Skin of body (tissue), 2 donors: Measurements from ENCODE around the gene SPTLC2. TPM values are rescaled to one million over a fixed set of nuclear protein-coding genes. Genes with fewer than 3 reads are reported as not detected.
A peak's percentile ranks its signal among the peaks of the same experiment; 100 is the strongest.
"Not testable (repeated sequence)": the region's sequence is repeated elsewhere in the genome, so short reads cannot be mapped to it uniquely, and the experiment has no call there.

Experiments
- DNase-seq: peaks from one replicate; lab custom pipeline; 2025; lab: John Stamatoyannopoulos, UW
- total RNA-seq: library from RNA; depleted of rRNA; stranded (reverse); fragments of >200 nt; gene quantifications from one replicate; pipeline ENCODE4 v1.2.3, GENCODE V29; 2014

Gene SPTLC2
- total RNA-seq, 1 donor from 2014 or later: 23.1 TPM

DNA sequence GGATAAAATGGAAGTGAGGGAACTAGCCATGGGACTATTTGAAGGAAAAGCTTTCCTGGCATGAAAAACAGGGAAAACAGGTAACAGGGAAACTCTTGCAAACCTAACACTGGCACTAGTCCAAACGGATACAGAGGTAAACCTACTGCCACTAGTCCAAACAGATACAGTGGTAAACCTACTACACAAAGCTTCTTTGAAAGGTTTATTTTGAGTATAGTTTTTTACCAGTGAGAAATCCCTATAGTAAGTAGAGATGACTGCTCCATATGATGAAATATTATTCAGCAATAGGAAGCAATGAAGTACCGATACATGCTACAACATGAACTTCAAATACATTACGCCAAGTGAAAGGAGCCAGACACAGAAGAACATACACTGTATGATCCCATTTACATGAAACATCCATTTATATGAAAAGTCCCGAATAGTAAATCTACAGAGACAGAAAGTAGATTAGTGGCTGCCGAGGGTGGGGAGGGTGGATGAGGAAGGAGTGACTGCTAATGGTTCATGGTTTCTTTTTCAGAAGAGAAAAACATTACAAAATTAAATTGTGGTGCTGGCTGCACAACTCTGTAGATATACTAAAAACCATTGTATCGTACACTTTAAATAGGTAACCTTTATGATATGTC, 25.5 kb downstream of the SPTLC2 start:
- DNase-seq: no peak

DNA sequence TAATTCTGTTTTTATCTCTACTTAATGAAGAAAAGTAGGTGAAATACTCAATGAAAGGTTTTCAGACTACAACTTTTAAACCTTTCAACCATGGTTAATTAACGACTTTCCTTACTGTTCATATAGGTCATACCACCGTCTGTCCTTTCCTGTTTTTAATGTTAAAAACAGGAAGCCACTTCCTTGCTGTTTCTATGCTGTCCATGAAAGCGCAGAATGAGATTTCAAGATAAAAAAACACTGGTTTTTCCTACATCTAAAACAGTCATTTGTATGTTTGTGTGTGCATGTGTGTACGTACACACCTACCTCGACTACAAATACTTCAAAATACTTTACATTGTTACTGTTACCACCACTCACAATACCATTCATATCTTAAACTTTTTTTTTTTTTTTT, 27.3 kb downstream of the SPTLC2 start:
- no peak for DNase-seq

DNA sequence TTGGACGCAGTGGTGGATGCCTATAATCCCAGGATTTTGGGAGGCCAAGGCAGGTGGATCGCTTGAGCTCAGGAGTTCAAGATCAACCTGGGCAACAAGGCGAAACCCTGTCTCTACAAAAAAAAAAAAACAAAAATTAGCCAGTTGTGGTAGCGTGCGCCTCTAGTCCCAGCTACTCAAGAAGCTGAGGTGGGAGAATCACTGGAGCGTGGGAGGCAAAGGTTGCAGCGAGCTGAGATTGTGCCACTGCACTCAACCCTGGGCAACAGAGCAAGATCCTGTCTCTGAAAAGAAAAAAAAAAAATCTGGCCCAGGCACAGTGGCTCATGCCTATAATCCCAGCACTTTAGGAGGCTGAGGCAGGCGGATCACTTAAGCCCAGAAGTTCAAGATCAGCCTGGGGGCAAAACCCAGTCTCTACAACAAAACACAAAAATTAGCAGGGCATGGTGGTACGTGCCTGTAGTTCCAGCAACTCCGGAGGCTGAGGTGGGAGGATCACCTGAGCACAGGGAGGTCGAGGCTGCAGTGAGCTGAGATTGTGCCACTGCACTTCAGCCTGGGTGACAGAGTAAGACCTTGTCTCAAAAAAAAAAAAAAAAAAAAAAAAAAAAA, 27.9 kb downstream of the SPTLC2 start:
- DNase-seq: not testable (repeated sequence)

DNA sequence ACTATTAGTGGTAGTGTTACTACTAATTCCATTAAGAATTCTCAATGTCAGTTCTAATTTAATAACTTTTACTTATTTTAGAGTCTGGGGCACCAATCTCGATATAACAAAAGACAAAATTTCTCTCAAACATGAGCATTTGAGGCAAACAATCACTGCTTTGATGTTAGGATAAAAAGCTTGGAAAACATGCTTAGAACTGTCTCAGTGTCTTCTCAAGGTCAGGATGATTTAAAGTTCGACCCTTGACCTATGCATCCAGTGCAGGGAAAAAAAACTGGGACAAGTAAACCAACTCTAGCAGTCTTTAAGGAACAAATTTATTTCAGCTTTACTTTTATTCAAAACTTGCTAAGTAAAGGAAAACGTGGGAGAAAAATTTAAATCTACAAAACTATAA, 31.1 kb downstream of the SPTLC2 start:
- no peak for DNase-seq

DNA sequence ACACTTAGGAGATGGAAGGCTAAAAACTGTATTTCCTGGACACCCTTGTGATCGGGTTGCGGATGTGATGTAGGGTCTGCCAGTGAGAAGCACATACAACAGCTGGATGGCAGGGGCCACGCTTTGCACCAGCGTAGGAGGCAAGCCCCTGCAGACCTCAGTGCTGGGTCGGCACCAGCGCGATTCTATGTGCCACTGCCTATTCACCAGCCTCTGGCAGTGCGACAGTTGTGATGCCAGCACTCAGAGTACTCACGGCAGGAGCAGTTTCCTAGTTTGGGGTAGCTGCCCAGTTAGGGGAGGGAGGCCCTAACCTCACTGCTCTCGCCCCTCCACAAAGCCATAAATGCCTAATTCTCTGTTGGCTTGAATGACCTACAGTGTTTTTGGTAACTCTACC, 31.6 kb downstream of the SPTLC2 start:
- DNase-seq: no peak

DNA sequence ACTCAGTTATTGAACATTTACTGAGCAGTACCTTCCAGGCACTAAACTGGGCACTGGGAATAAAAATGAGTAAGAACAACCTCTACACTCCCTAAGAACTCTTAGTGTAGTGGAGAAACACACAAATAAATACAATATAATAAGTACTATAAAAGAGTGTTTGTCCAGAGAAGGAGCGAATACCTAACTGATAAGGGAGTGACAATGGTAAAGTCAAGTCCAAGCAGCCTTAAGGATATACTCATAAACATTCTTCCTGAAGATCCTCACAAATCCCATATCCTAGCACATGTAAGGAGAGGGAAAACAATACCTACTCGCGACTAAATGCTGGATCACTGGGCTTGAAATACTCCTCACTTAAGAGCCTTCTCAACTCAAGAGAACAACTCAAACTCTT, 32.8 kb downstream of the SPTLC2 start:
- DNase-seq: no peak

DNA sequence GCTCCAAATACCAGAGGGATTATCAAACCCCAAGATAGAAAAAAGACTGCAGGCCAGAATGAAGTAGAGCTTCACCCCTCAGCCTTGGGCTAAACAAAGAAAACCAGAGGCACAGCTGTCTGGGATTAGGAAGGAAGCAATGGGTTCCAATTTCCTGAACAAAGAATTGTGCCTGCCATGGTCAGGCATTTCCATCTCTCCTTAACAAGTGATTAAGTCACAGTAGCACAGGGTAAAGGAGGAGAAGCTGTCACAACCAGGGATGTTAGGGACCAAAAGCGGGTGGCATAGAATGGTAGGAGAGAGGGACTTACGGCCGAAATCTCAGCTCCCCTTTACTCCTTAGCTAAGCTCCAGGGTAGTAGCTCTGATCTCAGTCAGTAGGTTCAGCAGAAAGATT, 33.9 kb downstream of the SPTLC2 start:
- DNase-seq: no peak

DNA sequence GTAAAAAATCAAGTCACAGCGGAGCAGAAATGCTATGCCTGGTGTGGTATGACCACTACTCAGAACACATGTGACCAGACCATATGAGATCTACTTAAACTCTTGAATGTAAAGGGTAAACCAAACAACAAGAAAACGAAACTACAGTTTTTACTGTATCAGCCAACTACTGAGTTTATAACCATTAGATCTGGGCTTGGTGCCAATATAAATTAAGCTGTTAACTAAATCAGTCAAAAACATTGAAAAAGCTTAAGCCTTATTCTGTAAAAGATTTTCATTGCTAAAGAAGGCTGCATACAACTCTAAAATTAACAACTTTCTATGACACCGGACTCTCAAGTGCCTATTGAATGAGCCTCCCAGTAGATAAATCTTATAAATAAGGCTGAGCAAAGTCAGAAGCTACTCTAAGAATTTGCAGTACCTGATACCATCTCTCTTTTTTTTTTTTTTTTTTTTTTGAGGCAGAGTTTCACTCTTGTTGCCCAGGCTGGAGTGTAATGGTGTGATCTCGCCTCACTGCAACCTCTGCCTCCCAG, 35.4 kb downstream of the SPTLC2 start:
- DNase-seq: peak; percentile 77

DNA sequence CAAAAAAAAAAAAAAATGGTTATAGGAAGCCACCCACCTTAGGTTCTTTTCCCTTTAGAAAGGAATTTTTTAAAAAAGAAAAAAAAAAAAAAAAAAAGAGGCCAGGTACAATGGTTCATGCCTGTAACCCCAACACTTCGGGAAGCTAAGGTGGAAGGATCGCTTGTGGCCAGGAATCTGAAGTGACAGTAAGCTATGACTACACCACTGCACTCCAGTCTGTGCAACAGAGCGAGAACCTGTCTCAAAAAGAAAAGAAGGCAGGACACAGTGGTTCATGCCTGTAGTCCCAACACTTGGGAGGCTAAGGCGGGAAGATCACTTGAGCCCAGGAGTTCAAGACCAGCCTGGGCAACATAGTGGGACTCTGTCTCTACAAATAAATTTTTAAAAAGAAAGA, 36.0 kb downstream of the SPTLC2 start:
- no peak for DNase-seq

DNA sequence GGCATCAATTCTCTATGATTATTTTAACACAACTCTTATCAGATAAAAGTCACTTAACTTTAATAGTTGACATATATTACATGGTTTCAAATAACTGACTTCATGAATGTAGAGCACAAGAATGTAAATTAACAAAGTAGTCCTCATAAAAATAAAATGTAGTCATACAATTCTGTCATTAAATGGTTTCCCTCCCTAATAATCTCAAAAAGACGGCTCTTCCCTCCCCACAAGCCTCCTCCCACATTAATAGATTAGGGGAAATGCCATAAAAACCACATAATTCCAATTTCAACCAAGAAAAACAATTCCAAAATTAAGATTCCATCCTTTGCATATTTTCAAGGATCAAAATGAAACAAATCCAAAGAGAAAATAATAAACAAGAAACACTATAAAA, 36.7 kb downstream of the SPTLC2 start:
- DNase-seq: no peak

DNA sequence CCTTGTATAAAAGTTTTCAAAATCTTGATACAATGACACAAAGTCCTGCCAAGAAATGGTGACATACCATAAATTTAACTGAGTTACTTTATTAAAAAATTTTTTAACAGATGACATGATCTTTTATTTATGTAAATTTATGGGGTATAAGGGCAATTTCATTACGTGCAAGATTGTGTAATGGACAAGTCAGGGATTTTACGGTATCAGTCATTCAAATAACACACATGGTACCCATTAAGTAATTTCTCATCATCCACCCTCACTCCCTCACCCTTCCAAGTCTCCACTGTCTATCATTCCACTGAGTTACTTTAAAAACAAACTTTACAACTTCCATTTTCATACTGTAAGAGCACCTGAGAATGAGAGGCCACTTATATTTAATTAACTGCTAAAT, 37.4 kb downstream of the SPTLC2 start:
- peak; percentile 70 for DNase-seq

DNA sequence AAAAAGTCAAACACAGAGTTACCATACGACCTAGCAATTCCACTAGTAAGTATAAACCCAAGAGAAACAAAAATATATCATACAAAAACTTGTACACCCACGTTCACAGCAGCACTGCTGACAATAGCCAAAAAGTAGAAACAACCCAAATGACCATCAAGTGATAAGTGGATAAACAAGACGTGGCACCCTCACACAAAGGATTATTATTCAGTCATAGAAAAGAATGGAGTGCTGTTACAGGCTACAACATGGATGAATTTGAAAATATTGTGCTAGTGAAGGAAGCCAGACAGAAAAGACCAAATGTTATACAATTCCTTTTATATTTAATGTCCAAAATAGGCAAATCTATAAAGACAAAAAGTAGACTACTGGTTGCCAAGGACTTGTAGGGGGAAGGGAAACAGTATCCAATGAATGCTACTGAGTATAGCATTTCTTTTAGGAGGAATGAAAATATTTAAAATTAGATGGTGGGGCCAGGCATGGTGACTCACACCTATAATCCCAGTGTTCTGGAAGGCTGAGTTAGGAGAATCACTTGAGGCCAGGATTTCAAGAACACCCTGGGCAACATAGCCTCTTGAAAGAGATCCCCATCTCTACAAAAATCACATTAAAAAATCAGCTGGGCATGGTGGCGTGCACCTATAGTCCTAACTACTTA, 41.9 kb downstream of the SPTLC2 start:
- DNase-seq: no peak

DNA sequence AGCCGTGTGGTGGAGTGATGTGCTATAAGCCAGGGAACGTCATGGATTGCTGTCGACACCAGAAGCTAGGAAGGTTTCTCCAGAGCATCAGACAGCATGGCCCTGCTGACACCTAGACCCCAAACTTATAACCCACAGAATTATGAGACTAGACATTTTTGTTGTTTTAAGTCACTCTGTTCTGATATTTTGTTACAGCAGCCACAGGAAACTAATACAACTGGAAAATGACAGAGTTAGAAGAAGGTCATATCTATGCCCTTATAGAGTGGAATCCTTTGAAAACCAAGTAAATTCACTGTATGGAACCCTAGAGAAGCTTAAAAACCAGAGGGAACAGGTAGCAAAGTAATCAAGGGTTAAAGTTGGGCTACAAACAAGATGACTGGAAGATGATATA, 42.5 kb downstream of the SPTLC2 start:
- DNase-seq: no peak

DNA sequence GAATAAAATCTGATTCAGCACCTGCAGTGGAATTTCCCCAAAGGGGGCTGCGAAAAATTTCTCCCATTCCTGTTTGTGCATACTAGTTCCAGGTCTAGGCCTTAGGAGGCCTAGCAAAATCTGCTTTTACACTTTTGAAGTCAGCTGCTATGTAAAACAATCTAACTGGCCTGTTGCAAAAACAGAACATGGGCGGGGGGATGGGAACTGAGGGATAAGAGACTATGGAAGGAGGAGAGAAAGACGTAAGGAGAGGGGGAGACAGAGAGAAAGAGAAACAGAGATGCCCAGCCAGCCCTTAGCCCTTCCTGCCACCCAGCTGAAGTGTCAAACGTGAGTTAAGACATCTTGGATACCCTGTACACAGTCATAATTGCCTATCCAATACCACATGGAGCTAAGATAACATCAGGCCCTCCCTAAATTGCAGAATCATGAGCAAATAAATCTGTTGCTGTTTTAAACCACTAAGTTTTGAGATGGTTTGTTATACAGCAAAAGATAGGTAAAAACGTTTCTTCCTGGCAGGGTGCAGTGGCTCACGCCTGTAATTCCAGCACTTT, 45.6 kb downstream of the SPTLC2 start:
- DNase-seq: no peak

DNA sequence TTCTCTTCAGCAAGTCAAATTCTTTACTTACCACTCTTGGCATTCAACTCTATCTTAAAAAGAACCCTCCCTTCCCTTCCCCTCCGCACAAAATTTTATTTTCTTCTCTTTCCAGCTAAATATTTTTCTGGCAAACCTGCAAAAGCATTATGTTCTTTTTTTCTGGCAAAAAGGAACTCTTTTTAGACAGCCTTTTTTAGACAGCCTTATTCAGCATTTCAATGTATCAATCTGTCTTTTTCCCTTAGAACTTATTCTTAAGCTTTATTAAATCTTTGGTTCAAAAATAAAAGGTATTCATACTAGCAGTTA, 50.5 kb downstream of the SPTLC2 start:
- DNase-seq: no peak

DNA sequence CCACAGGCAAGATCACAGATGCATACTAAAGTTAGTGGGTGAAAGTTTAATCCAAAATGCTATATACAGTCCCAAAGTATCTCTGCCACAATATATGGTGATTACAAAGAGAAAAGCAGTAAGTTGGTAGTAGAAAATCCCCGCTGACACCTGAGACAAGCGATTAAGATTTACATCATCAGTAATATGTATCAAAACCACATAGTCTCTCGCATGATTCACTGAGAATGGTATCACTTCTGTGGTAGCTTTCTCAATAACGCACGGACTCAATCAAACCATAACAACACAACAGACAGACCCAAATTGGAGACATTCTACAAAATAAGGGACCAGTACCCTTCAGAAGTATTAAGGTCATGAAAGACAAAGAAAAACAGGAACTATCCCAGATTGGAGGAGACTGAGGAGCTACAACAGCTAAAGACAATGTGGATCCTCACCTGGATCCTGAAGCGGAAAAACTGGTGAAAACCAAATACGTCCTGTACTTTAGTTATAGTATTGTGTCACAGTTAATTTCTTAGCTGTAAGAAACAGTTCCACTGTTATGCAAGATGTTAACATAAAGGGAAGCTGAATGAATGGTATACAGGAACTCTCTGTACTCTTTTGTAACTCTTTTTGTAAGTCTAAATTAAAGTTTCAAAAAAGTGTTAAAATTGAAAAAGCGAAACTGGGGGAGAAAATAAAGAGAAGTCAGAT, 51.0 kb downstream of the SPTLC2 start:
- no peak for DNase-seq

DNA sequence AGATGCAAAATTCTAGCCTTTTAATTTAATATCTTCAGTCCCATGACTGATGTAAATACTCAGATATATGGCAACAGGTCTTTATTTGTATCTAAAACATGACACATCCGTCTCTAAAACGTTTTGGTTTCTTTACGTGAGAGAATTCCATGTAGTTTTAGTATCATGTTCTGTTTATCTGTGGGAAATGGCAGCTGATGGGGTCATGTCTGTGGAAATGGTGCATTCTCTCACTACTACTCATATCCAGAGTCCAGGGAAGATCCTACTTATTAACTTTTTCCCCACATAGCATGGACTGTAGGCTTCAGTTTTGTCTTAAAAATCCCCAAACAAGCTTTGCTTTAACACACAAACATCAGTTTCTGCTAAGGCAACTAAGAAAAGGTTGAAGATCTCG, 53.8 kb downstream of the SPTLC2 start:
- no peak for DNase-seq

DNA sequence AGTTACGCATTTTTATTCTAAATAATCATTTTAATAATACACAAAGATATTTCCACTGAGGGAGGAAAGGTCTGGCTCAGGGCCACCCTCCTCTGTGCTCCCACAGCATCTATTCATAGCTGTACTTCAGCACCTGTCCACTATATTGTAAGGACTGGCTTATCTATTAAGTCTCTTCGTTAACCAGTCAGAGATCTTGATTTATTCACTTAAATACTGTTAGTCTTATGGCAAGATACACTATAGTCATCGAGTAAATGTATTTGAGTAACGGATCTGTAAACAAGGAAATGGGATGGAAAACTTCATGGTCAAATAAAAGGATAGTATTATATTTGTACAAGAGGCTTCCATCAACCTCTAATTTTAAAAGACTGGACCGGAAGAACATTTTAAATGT, 54.6 kb downstream of the SPTLC2 start:
- DNase-seq: no peak

DNA sequence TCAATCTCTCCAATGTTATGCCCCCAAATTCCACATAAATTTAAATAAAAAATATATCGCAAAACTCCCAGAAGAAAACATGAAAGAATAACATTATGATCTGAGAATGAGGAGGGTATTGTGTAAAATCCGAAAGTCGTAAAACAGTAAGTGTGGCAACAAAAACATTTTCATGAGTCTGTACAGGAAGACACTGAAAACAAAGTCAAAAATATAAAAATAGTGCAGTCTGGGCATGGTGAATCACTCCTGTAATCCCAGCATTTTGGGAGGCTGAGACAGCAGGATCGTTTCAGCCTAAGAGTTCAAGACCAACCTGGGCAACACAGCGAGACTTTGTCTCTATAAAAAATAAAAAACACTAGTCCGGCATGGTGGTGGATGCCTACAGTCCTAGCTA, 57.1 kb downstream of the SPTLC2 start:
- no peak for DNase-seq

DNA sequence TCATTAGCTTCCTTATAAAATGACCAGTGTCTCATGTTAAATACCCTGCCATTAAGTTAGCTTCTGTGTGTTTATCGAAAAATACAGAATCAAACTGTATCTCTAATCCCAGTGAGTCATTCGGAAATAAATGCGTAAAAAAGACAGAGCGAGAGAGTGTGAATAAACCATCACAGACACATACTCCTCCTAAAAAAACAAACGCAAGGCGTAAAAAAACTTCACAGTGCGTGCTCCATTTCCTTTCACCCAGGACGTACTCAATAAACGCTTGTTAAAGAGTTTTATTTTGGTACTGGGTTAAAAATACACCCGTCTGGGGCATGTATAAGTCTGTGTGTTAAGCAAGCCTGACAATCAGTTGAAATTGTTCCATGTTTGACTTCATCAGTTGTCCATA, 59.0 kb downstream of the SPTLC2 start:
- no peak for DNase-seq

DNA sequence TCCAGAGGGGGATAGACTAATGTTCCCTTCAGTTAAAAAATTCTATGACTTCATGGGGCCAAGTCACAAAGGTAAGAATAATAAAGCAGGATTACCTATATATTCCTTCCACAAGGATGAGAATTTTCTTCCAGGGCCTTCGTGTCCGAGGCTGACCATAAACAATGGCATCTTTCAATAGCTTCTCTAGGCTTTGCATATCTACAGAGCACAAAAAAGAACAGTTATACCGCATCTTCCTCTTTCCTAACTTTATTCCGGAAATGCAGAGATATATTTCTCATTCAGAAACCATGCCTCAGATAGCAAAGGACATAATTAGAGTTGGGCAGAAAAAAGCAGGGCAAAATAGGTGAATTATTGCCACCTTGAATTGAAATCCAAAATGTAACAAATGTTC, 59.5 kb downstream of the SPTLC2 start:
- DNase-seq: no peak
